Inflammatory macrophage (primary cell): Measurements from ENCODE around the gene CFAP58.
A peak's percentile ranks its signal among the peaks of the same experiment; 100 is the strongest.

Experiments
- DNase-seq, 2 donors: peaks; one replicate each; pipeline ENCODE4 v3.0.0-alpha.2; 2020 to 2022
- total RNA-seq, 18 experiments: gene quantifications; one replicate each; lab custom pipeline; 2026; ENCODE audit warnings: mixed read lengths in 6 of 18, inconsistent platforms in 2 of 18; lab: John Stamatoyannopoulos, UW

Gene CFAP58, protein sequence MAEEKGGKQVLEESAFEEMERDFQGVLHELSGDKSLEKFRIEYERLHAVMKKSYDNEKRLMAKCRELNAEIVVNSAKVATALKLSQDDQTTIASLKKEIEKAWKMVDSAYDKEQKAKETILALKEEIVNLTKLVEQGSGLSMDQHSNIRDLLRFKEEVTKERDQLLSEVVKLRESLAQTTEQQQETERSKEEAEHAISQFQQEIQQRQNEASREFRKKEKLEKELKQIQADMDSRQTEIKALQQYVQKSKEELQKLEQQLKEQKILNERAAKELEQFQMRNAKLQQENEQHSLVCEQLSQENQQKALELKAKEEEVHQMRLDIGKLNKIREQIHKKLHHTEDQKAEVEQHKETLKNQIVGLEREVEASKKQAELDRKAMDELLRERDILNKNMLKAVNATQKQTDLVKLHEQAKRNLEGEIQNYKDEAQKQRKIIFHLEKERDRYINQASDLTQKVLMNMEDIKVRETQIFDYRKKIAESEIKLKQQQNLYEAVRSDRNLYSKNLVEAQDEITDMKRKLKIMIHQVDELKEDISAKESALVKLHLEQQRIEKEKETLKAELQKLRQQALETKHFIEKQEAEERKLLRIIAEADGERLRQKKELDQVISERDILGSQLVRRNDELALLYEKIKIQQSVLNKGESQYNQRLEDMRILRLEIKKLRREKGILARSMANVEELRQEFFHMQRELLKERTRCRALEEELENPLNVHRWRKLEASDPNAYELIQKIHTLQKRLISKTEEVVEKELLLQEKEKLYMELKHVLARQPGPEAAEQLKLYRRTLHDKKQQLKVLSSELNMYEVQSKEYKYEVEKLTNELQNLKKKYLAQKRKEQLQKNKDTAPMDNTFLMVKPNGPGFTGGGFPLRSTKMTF
- 0.34 to 4.4 (median 1.3) reads per million in 18 experiments for total RNA-seq

DNA sequence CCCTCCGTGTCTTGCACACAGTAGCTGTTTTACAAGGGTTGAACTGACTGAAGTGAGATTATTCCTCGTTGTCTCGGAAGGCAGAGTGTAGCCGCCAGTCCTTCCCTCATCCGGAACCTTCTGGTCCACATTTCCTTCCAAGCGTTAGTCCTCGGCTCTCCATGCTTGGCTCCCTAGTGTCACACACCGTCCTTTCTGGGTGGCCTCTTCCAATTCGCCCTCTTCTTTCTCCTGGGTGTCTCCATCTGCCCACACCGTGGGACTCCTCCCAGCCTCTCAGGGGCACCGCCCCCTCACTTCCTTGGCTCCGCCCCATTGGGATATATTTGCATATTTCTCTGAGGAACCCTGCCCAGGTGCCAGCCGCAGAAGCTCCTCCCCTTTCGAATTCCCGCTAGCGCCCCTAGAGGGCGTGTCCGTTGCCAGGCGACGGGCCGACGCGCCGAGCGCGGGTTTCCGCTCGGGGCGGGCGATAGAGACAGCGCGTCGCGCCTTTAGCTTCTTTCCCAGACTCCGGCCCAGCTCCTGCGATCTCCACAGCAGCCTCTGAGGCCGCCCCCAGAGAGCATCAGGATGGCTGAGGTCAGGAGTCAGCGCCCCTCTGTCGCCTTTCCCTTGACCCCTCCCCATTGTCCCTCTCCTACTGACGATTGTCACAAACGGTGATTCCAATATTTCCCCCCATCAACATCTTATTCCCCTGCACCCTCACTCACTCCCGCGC is at the start of gene CFAP58:
TSS of gene CFAP58 (plus strand) at position 509 of the 724 bp plus-strand sequence. CDS start at position 574, 65 bp downstream.
- DNase-seq: peak; percentile 99

DNA sequence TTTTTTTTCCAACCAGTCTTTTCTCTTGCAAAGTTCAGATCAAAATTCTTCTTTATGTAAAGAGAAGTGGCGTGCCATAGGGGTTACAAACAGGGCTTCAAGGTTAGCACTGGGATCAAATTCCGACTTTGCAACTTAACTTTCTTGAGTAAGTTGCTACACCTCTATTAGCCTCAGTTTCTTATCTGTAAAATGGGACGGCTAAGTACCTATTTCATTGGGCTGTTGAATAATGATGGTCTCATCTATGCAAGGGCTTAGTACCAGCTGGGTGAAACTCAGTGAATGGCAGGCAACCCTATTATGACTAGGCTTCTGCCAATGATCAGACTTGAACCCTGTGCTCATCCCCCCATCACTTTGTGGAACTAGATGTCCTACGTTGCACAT is 49.3 kb upstream of the CFAP58 start:
- no peak for DNase-seq

DNA sequence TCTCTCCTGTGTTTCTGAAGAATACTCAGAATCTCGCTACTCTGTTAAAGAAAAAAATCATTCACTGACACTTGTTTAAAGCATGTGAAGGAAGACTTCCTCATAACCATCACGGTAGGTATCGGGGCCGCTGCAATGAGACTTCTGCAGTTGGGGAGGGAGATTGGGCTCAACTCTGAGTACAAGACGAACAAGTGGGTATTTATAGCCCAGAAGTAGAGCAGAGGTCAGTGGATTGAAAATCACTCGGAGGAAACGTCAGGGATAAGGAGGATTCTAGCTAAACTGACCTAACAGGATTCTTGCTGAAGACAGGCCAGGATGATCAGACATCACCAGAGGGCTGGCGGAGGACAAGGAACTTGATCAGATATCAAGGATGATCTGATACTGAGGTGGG is 48.7 kb upstream of the CFAP58 start:
- no peak for DNase-seq

DNA sequence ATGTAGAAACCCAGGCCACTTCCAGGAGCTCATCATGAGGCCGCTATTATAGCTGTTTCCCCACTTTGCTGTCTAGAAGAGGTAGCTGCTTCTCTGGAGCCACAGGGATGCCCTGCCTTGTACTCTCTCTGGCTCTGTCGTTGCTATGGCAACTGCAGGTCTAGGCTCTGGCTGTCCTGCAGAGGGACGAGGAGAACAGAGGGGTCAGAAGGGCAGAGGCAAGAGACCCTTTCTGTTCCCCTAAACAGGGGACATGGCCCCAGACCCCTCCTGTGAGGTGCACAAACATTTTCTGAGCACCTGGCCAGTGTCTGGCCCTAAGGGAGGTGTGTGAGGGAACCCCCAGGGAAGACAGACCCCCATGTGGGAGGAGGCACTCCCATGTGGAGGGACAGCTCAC is 46.7 kb upstream of the CFAP58 start:
- DNase-seq: no peak

DNA sequence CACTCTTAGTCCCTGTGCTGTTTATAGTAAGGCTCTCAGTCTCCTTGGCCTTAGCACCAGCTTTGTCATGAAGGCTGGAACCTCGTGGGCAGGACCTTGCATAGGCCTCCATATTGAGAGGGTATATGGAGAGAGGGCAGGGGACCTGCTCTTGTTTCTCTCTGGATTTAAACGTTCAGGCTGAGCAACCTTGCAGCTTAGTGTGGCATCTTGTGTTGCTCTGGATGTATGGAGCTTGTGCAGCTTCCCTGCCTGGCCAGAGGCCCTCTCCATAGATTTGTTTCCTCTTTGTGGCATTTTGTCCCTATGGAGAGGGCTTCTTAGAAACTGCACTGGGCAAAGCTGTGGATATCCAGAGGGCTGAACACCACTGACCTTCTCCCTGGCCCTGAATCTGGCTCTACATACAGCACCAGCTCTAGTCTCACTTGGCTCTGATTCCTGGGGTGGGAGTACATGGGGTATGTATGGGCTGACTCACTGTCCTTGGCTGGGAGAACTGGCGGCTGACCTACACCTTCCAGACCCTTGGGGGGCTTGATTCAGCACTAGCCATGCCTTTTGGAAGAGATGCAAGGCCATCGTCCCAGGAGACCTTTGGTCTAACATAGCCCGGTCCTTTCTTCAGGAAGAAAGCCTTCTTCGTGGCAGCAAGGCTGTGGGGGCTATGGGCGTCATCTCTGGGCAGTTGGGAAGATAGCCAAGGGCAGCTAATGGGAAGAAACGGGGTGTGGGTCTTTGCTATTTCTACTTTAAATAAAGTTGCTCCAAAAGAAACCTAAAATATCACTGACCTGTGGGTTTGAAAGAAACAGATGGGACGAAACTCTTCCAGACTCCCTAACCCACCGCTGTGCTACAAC is 45.8 kb upstream of the CFAP58 start:
- no peak for DNase-seq

DNA sequence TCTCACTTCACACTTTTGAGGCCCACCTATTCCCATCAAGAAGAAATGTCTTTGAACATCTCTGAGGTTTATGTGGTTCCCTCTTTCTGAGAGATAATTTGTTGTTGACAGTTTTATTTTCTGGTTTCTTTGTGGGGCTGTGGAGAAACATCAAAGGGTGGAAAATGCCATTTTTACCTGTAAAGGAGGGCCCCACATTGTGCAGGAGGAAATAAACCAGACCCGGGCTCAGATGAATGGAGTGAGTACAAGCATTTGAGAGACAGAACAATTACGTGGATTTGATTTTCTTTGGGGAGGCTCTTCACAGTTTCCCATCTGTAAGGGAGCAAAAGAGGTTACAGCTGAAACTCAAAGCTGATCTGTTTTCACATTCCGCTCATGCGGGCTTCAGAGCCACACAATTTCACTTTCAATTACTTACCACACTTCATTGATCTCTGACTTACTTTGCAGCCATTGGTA is 45.2 kb upstream of the CFAP58 start:
- DNase-seq: no peak

- no peak for DNase-seq
These were observed 43.4 kb upstream of the CFAP58 start for GRCh38 chr10:104309980-104310978.

- DNase-seq: no peak
These were observed 42.4 kb upstream of the CFAP58 start for GRCh38 chr10:104311184-104311720.

DNA sequence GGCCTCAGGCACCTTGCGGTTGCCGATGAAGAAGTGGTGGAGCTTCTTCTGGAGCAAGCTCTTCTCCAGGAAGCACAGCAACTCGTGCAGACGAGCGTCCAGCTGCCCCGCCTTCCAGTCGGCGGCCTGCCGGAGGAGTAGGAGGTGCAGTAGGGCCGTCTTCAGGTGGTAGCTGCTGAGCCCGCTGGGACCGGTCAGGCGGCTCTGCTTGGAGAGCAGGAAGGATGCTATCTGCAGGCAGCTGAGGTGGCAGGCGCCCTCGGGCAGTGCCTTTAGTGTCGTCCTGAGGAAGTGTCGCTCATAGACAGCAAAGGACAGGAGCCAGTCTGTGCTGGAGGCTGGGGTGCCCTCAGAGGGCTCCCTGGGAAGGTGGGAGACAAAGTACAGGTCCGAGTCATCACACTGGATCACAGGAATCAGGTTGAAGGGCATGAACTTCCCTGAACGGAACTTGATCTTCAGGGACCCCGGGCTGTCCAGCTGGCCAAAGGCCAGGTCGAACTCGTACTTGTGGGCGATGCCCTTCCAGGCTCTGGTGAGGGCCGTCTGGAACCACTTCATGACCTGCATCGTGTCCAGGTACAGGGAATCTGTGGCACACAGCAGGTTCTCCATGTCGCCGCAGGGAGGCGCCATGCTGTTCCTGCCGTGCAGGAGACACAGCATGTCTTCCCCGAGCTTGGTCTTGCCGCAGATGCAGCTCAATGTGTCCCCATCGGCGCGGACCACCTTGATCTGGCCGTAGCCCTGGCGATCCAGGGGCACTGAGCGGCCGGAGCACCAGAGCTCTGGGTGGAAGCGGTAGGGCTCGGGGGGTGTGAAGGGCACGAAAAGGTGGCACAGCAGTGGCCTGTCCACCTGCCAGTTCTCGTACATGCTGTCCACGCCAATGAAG is 38.8 kb upstream of the CFAP58 start:
- DNase-seq: no peak

GRCh38 chr10:104315486-104315921 is 38.1 kb upstream of the CFAP58 start:
- DNase-seq: no peak

DNA sequence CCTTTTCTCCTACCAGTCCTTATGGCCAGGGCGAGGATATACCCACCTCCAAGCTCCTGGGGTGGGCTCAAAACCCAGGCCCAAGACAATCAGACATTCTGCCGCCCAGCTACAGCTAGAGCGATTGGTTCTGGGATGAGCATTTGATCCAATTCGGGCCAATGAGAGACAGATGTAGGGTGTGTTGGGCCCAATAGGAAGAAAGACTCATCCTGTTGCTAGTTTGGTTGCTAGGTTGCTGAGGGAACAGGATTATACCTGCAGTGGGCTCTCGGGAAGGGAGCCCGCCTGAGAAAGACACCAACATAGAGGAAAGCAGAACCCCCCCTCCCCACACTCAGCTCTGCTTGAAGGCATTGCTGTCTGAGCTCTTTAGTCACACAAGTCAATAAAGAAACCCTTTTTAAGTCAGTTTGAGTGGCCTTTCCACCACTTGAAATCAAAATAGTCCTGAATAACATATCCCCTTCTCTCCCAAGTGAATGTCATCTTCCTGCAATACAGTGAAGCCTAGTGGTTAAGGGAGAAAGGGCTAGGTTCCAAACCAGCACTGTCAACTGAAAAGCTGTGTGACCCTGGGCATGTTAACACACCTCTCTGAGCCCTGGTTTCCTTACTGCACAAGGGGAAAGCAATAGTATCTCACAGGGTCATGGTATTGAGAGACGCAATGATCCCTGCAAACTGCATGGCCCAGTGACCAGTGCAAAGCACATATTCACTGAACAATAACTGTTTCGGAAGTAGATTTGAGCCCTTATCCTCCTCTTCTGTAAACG is 37.1 kb upstream of the CFAP58 start:
- DNase-seq: no peak

DNA sequence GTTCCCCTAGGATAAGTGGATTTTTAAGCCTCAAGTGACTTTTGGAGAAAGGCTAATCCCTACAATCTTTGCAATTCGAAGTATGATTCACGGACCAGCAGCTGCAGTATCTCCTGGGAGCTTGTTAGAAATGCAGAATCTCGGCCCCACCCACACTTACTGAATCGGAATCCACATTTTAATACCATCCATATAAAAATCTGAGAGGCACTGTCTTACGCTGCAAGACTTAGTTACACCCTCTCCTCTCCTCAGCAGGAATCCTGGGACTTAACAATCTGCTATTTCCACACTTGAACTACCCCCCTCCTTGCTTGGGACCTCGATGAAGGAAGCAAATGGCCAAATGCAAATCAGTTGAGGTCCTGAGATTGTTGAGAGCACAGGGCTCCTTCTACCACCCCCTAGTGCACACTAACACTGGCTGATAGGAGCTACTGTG is 36.3 kb upstream of the CFAP58 start:
- no peak for DNase-seq

DNA sequence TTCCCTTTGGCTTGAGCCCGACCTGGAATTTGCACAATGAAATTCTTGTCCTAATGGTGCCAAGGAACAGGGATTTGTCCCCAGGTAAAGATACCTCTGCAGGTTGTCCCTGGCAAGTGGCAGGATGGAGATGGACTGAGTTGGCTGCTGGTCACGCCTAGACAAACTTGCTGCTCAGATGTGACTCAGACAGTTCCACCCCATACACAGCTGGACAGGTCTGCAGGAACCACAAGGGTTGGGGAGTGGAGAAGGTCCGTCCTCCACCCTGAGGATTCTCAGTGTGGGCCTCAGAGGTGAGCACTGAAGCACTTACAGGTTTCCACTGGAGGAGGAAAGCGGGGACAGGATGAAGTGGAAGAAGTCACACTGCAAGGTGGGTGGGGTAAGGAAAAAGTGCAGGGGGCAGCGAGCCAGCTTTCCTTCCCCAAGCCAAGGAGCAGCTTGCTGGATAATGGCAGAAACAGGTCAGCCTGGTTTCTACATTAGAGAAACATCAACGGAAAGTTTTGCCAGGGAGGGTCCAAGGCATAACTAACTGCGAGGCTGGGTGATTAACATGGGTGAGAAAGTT is 35.8 kb upstream of the CFAP58 start:
- DNase-seq: no peak

- no peak for DNase-seq
These were observed 35.3 kb upstream of the CFAP58 start for GRCh38 chr10:104318326-104318725.

- DNase-seq: peak in 1 of 2 donors; percentile 55
These were observed 34.6 kb upstream of the CFAP58 start for GRCh38 chr10:104318810-104319741.

DNA sequence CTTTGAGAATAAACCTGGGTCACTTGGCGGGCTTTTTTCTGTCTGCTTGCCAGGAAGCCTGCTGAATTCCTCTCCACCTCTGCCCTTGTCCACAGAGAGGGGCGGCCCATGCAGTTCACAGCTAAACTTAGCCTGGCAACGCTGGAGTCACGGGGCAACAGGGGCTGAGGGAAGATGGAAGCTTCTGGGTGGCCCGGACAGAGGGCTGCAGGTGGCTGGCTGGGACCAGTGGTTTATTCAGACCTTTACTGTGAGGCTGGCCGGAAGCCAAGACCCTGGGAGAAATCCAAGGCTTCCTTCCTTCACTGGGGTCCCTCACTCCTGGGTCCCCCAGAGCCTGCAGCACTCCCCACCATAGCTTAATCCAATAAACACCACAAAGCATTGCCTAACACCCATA is 32.4 kb upstream of the CFAP58 start:
- no peak for DNase-seq
